Measurements from ENCODE around the gene CXCL8. TPM values are rescaled to one million over a fixed set of nuclear protein-coding genes. Genes with fewer than 3 reads are reported as not detected.
A peak's percentile ranks its signal among the peaks of the same experiment; 100 is the strongest.
"Not testable (repeated sequence)": the region's sequence is repeated elsewhere in the genome, so short reads cannot be mapped to it uniquely, and the experiment has no call there.

The CXCL8 gene
- 2.6 and 4.4 TPM in 2 replicates for total RNA-seq (2014; rRNA removed; shearing (Covaris generic))

DNA sequence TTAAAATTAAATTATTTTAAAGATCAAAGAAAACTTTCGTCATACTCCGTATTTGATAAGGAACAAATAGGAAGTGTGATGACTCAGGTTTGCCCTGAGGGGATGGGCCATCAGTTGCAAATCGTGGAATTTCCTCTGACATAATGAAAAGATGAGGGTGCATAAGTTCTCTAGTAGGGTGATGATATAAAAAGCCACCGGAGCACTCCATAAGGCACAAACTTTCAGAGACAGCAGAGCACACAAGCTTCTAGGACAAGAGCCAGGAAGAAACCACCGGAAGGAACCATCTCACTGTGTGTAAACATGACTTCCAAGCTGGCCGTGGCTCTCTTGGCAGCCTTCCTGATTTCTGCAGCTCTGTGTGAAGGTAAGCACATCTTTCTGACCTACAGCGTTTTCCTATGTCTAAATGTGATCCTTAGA, at the start of gene CXCL8:
Gene CXCL8, plus strand, starts transcription at position 217 of the 426 bp plus-strand sequence. Its CDS starts 90 bp downstream, at position 307.
- DNase-seq (ENCODE audit: low spot score), result peak; percentile 93

- DNase-seq (ENCODE audit: low spot score), result not testable (repeated sequence)
These were observed 49.2 kb upstream of the CXCL8 start for GRCh38 chr4:73691201-73691600.

DNA sequence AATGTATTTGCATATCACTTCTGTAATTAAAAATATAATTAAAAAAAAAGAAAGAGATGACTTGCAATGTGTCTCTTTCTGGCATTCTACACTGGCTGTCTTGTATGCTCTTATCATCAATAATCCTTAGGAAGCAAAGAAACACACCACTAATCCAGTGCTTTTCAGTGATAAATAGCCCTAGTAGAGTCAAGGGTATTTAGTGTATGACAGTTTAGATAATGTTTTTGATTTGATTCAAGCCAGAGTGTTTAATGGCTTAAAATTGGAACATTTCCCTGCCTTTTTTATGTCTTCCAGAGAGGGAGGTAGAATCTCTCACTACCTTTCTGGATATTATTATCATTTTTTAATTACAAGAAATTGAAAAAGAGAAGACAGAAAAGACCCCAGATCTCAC, 48.6 kb upstream of the CXCL8 start:
- no peak for DNase-seq (ENCODE audit: low spot score)

DNA sequence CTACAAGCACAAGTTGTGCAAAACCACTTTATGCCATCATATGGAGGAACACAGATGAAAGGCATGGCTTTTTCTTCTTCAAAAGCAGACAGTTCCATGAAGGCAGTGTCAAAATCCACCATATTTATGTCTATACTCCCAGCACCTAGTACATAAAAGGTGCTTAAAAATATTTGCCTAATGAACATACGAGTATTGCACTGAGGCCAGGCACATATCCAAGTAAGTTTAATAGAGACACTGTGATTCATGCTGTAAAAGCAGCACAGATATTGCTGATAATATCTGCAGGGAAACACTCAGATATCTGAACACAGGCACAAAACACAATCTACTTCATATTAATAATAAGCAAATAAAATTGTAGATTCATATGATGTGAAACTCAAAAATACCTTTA, 48.1 kb upstream of the CXCL8 start:
- DNase-seq (ENCODE audit: low spot score), result peak; percentile 42

GRCh38 chr4:73692701-73693100, 47.7 kb upstream of the CXCL8 start:
- no peak for DNase-seq (ENCODE audit: low spot score)

DNA sequence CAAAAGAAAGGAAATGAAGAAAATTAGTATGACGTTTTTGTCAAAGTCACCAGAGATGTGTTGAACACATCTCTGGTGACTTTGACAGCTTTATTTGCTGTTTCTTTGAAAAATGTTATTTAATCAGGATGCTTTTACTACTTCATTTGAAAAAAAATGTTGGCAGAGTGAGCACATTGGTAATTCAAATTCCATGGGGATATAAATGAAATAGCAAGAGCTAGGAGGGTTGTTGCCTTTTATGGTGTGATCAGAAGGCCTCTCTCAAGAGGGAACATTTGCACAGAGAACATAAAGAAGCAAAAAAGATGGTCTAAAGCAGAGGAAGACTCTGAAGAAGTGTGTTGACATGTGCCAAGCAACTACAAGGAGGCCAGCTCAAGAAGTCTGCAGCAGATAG, 46.6 kb upstream of the CXCL8 start:
- no peak for DNase-seq (ENCODE audit: low spot score)

- no peak for DNase-seq (ENCODE audit: low spot score)
These were observed 42.2 kb upstream of the CXCL8 start for GRCh38 chr4:73698217-73698616.

DNA sequence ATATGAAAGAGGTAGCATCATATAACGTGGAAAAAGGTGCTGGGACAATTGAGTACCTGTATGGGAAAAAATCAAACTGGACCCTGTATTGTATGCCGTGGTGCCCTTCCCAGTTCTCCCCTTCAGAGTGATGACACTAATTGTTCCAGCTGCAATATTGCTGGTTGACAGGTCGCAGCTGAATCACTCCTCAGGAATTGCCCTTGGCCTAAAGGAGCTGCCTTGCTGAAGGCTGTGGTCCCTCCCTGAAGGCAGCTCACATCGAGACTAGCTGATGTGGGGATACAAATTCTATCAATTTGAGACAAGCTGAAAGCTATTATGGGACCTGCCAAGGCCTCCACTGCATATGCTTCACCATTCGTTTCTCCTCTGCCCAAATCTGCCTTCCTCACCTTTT, 39.3 kb upstream of the CXCL8 start:
- no peak for DNase-seq (ENCODE audit: low spot score)

GRCh38 chr4:73702796-73703287, 37.5 kb upstream of the CXCL8 start:
- DNase-seq (ENCODE audit: low spot score), result no peak

GRCh38 chr4:73703320-73703719, 37.0 kb upstream of the CXCL8 start:
- DNase-seq (ENCODE audit: low spot score), result no peak

GRCh38 chr4:73704314-73705055, 35.9 kb upstream of the CXCL8 start:
- DNase-seq (ENCODE audit: low spot score), result peak; percentile 76

DNA sequence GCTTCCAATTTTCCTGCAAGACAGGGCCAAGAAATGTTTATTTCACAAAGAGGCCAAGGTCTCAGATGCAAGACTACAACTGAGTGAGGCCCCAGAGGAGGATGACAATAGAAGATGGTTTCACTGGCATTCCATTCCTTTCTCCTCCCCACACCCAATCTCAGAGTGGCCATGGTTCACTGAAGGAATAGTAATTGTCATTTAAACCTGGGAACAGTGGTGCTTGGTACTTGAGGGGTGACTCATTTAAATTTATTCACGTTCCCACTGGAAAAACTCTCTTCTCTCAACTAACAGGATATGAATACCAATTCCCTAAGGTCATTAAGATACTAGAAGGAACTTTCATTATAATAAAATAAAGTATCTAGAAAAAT, 35.3 kb upstream of the CXCL8 start:
- DNase-seq (ENCODE audit: low spot score), result no peak

DNA sequence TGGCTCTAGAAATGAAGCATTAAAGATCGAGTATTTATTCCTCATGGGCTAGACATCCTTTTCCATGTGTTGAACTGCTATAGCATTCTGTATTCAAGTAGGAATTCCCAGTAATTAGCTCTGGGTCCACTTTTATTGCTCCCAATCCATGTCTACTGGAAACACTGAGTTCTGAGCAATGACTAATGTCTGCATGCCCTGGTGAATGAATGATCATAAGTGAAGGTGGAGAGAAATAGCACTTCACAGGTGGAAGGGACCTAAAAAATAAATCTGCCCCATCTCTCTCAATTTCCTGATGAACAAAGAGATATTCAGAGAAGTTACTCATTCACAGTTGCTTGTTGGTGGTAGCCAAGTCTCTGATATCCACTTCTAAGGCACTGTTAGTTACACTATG, 34.6 kb upstream of the CXCL8 start:
- DNase-seq (ENCODE audit: low spot score), result no peak

DNA sequence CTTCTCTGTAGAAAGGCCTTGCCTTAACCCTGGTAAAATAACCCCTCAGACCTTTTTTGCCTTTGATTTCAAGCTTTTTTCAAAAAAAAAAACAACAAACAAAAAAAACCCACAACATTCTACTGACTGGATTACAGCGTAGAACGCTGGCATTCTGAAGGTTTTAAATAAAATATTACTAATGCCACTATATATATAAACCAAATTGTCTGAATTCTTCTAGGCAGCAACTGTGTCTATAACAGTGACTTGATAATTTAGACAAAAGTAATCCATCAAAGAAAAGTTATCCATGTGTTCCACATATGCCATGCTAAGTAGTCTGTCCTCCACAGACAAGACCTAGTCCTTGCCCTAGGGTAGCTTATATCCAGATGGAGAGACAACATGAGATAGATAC, 33.6 kb upstream of the CXCL8 start:
- no peak for DNase-seq (ENCODE audit: low spot score)

DNA sequence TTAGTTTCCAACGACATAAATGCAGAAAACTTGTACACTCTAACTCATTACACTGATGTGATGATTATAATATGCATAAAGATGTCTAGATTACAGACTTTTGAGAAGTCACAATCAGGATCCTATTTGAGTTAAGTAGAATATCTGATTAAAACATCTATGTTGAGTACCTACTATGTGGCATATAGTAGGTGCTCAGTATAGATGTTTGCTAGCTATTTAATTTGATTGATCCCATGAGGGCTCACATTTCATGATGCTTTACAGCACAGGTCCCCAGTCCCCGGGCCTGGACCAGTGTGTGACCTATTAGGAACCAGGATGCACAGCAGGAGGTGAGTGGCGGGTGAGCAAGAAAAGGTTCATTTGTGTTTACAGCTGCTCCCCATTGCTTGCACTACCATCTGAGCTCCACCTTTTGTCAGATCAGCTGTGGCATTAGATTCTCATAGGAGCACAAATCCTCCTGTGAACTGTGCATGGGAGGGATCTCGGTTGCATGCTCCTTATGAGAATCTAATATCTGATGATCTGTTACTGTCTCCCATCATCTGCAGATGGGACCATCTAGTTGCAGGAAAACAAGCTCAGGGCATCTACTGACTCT, 33.0 kb upstream of the CXCL8 start:
- peak; percentile 16 for DNase-seq (ENCODE audit: low spot score)

- peak; percentile 69 for DNase-seq (ENCODE audit: low spot score)
These were observed 32.3 kb upstream of the CXCL8 start for GRCh38 chr4:73707918-73708577.

DNA sequence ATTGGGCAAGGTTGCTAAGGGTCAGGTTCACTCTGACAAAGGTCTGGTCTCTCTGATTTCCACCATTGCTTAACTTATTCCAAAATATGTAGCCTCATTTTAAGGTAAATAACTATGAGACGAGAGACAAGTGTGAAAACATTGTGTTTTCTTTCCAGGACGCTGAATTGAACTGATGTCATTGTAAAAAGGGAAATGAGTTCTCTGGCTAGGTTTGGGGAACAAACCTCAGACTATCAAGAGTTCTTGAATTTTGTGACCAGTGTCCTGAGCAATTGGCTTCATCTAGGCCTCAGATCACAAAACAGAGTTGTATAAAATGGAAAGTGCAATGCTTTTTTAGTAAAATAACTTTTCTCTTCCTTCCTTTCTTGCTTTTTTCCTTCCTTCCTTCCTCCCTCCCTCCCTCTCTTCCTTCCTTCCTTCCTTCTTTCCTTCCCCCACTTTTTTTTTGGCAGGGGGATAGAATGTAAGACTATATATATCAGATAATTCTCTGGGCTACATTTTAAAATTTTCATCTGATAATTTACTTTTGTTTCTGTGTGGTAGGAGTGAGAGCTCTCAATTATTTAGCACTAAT, 30.8 kb upstream of the CXCL8 start:
- DNase-seq (ENCODE audit: low spot score), result no peak

- DNase-seq (ENCODE audit: low spot score), result no peak
These were observed 30.3 kb upstream of the CXCL8 start for GRCh38 chr4:73710094-73710493.

GRCh38 chr4:73711989-73712388, 28.4 kb upstream of the CXCL8 start:
- no peak for DNase-seq (ENCODE audit: low spot score)

GRCh38 chr4:73713650-73714049, 26.7 kb upstream of the CXCL8 start:
- DNase-seq (ENCODE audit: low spot score), result no peak

DNA sequence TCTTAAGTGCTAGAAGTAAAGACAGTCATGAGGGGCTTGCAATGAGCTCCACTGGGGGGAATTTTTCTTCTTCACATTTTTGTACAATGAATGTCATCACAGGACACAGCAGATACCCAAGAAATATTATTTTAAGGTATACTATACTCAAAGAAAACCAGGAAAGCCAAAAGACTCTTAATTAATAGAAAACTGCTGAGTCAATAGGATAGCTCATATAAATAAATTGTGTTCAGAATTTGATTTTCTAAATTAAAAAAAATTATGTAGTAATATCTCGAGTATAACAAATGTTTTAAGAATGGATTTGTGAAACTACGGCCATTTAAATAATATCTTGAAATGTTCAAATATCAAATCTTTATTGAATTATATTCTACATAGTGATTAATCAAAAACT, 25.7 kb upstream of the CXCL8 start:
- DNase-seq (ENCODE audit: low spot score), result no peak

DNA sequence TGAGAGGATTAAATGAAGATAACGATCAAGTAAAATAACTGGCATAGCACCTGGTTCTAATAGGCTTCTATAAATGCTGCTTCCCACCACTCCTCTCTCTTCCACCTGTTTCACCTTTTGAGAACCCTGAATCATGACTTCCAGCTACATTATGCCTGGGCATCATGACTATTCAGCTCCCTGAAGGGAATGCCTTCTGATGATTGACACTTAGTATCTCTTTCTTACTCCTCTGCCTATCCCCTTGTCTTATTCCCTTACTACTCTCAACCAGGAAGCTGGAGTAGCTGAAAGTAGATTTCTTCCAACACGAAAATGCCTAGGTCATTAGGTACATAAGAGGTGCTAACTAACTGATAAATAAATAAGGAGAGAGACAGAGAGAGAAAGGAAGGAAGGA, 24.7 kb upstream of the CXCL8 start:
- no peak for DNase-seq (ENCODE audit: low spot score)

All from HT-29 (cell line).